HG03460 (cell line): ENCODE measurements around the gene SARM1.
A peak's percentile ranks its signal among the peaks of the same experiment; 100 is the strongest.

Source experiments
- ATAC-seq: cut with Tn5 transposase; IDR thresholded peaks from one replicate; pipeline ENCODE4 v1.9.1; 2021; ENCODE audit not compliant: unreplicated experiment

SARM1 gene

DNA sequence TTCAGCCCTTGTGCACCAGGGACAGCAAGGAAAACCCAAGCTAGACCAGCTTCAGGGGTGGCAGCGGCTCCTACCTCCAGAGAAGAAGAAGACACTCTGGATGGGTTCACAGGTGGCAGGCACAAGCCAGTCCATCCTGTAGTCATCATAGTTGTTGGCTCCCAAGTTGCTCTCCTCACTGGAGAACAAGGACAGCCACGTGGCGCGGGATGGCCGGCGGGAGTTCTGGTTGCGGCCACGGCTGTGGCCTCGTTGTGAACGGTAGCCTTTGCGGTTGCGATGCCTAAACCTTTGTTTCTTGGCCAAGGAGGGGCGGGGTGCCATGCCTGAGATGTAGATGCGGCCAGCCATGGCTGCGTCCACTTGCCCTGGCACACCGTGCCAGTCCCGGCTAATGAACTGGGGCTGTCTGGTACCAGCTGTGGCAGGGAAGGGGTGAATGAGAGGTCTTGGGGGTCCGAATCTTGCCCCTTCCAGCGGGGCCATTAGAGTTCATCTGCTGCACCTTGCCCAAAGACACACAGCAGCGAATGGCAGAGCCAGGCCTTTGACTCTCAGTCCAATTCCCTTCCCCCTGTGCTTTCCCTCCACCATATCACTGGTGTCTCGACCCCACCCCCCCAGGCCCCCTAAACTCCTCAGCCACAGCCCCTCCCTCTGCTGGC, 3.7 kb upstream of the SARM1 start:
- no peak for ATAC-seq

DNA sequence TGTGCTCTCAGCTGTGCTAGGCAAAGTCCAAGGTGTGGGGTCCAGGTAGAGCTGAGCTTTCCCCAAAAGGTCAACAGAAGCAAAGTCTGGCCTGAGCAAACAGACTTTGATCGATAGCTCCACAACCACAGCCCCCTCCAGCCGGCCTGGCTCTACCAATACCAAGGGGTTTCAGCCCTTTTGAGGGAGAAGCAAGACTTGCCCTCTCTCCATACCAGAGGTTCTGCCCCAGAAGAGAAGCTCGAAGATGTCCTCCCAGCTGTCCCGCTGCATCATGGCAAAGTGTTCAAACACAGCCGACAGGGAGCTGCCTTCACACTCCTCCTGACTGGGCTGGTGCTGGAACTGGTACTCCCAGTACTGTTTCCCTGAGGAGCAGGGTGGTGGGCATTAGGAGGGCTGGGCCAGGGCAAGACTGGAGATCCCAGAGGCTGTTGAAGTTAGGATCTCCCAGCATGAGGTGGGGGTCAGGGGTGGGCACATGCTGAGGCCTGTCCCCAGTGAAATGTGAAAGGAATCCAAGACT, 3.1 kb upstream of the SARM1 start:
- ATAC-seq = no peak

DNA sequence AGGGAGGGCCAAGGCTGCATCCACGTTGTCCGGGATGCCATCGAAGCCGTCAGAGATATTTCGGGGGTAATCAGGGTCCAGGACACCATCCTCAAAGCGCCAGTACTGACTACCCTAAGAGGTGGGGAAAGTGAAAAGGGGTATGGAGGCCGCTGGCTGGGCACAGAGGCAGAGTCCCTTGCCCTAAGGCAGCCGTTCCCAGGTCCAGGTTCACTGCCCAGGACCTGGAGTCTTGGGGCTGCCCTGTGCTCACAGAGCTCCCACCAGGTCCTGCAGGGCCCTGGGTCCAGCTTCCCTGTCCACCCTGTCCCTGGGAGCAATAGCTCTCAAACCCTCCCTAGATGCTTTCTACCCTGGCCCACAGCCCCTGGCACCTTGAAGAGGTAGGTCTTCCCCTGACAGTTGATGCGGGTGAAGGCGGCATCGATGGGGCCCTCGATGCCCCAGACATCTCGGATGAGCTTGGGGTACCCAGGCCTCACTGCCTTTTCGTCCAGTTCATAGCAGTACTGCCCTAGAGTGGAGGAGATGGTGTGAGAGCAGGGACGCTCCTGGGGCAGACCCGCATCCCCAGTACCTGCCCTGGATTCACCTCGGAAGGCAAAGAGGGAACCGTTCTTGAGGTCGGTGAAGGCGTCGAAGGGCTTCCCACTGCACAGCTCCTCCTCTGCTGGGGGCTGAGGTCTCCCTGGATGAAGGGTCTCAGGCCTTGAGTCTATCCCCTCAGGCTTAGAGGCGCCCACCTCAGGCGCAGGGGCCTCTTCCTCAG, 2.4 kb upstream of the SARM1 start:
- no peak for ATAC-seq

DNA sequence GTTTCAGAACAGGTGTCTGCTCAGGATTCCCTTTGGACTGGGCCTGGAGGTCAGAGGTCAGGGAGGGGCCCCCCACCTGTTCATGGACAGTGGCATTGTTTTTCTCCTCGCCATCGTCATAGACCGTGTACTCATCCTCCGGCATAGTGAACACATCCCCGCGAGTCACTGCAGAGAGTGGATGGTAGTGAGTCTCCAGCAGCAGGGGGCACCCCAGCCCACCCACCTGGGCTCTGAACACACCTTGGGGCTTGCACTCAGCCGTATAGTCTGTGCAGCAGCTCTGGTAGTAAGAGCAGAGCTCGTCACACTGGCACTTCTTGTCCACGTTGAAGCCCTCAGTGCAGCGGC, 1.8 kb upstream of the SARM1 start:
- no peak for ATAC-seq

DNA sequence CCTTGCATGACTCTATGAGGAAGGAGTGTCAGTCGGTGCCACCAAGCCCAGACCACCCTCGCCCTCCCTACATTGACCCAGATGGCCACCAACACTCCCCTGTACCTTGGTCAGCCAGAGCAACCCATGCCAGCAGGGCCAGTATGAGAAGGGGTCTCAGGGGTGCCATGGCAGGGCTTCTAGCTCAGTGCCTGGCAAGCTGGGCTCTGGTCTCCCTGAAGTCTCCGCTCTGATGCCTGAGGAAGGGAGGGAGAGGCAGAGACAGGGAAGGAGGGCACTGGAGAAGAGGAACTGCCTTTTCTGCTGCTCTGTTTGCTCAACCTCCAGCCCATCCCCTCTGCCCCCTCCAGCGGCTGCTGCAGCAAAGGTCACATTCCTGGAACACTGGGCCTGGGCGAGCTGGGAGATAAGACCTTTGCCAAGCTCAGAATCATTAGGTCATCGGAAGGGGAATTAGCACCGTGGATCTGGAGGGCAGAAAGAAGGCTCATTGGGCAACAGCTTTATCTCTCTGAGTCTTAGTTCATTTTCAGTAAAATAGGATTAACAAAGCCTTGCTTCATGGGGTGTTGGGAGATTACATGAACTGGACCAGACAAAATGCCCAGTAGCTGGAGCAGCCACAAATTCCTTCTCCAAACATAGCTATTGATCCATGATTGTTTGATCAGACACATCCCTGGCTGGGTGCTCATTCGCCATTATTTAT, 1.3 kb upstream of the SARM1 start, which contains the start of gene VTN:
Gene VTN, minus strand, starts transcription at position 273 of the 709 bp plus-strand sequence. Its CDS starts 104 bp downstream, at position 169.
- ATAC-seq = no peak

DNA sequence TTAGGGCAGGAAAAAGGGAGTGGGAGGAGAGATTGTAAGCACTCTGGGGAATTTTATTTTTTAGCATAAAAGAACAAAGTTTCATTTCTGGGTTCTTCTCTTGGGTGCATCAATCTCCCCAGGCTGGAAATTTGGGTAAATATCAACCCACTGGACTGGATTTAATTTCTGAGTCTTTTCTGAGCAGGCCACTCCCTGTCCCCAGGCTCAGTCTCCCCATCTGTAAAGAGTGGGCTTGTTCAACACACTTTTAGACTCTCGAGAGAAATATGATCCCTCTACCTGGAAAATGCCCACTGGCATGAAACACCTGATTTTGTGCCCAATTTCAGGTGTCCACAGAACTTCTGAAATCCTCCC, 770 bp upstream of the SARM1 start:
- no peak for ATAC-seq

DNA sequence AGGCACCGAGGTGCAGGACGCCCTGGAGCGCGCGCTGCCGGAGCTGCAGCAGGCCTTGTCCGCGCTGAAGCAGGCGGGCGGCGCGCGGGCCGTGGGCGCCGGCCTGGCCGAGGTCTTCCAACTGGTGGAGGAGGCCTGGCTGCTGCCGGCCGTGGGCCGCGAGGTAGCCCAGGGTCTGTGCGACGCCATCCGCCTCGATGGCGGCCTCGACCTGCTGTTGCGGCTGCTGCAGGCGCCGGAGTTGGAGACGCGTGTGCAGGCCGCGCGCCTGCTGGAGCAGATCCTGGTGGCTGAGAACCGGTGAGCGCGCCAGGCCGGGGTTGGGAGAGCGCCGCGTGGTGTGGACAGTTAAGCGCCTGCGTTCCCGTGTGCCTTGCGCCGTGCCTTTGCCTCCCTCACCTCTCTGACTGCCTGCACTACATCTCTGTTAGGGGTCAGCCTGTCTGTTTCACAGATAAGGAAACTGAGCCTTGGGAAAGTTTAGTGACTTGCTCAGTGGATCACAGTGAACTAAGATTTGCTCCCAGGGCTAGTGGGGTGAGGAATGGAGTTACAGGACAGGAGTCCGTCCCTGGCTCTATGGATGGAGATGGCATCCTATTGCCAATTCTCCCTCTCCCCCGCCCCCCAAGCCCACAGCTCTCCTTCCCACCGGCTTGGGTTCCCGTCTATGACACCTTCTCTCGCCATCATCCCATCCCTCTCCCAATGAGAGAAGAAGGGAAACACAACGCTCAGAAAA, 880 bp downstream of the SARM1 start:
- peak; percentile 23 for ATAC-seq

DNA sequence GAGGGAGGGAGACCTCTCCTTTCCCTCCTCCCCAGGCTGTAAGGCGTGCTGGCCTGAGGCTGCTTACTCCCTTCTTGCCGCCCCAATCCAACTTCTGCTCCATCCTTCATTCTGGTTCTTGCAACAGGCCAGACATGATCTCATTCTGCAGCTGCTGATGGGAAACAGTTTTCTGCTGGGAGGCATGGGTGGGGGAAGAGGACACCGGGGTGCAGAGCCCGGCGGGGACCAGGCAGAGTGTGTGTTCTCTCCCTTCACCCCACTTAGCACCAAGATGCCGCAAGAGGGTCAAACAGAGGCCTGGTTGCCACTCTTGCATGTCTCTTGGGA, 1.4 kb downstream of the SARM1 start:
- no peak for ATAC-seq

DNA sequence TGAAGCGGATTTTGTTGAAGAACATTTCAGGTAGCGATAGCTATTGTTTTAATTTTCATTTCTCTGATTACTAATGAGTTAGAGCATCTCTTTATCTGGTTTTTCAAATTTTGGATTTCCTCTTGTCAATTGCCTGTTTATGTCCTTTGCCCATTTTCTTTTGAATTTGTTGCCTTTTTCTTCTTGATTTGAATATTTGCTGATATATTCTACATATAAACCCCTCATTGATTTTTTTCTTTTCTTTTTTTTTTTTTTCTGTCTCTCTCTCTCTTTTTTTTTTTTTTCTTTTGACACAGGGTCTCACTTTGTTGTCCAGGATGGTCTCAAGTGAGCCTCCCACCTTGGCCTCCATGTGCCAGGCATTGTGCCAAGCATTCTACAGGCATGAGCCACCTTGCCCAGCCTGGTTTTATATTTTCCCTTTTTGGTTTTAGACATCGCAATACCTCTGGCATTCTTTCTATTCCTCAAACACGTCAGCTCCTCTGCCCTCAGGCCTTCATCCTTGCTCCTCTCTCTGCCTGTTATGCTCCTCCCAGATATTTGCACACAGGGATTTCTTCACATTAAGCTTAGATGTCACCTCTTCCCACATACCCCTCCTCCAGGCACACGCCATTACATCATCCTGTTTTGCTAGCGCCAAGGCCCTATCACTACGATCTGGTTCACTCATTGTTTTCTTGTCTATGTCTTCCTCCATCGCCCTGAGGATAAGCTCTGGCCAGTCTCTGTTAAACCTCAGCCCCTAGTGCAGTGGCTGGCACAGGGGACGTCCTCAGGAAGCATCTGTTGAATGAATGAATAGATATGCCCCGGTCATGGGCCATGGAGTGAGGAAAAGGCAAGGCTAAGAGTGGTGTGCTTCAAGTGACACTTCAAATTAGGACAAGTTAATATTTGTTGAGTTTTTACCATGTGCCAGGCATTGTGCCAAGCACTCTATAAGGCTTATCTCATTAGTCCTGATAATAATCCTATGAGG, 8.6 kb downstream of the SARM1 start:
- ATAC-seq = no peak

DNA sequence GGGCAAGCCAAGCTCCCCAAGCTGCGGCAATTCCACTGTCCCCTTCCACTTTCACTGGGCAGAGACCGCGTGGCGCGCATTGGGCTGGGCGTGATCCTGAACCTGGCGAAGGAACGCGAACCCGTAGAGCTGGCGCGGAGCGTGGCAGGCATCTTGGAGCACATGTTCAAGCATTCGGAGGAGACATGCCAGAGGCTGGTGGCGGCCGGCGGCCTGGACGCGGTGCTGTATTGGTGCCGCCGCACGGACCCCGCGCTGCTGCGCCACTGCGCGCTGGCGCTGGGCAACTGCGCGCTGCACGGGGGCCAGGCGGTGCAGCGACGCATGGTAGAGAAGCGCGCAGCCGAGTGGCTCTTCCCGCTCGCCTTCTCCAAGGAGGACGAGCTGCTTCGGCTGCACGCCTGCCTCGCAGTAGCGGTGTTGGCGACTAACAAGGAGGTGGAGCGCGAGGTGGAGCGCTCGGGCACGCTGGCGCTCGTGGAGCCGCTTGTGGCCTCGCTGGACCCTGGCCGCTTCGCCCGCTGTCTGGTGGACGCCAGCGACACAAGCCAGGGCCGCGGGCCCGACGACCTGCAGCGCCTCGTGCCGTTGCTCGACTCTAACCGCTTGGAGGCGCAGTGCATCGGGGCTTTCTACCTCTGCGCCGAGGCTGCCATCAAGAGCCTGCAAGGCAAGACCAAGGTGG, 9.8 kb downstream of the SARM1 start:
- no peak for ATAC-seq

DNA sequence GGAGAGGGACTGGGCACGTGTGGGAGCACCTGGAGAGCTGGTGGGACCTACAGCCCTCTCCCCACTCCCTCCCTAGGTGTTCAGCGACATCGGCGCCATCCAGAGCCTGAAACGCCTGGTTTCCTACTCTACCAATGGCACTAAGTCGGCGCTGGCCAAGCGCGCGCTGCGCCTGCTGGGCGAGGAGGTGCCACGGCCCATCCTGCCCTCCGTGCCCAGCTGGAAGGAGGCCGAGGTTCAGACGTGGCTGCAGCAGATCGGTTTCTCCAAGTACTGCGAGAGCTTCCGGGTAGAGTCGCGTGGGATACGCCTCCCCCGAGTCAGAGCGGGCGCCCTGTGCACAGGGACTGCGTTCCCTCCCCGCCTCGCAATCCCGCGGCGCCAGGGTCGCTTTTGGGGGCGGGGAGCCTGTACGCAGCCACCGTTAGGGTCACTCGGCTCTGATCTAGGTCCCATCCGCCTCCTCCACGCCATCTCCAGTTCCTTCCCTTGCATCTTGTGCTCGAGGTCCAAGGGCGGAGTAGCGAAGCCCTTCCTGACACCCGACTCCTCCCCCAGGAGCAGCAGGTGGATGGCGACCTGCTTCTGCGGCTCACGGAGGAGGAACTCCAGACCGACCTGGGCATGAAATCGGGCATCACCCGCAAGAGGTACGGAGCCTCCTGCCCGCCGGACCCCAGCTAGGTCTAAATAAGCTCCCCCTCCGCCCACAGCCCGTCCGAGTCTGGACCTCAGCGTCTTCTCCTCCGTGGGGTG, 13.0 kb downstream of the SARM1 start:
- ATAC-seq = peak; percentile 56

DNA sequence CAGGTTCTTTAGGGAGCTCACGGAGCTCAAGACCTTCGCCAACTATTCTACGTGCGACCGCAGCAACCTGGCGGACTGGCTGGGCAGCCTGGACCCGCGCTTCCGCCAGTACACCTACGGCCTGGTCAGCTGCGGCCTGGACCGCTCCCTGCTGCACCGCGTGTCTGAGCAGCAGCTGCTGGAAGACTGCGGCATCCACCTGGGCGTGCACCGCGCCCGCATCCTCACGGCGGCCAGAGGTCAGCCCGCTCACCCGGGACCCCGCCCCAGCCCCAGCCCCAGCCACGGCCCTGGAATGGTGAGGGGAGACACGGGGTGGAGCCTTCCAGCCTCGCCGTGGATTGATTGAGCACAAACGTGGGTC, 13.5 kb downstream of the SARM1 start:
- peak; percentile 33 for ATAC-seq

DNA sequence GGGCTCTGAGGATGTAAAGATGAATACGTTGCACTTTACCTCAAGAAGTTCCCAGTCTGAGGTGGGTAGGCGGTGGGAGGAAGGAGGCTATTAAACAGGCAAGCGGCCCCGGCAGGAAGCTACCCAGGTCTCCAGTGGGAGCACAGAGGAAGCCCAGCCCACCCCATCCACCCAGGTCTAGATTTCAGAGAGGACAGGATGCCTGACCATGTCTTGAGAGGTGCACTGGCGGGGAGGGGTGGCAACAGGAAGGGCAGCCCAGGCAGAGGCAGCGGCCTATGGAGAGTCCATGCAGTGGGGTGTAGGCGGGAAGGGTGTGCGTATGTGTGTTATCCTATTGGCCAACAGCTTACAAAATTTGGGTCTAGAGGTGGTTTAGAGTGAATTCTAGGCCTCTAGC, 13.9 kb downstream of the SARM1 start:
- ATAC-seq = no peak

DNA sequence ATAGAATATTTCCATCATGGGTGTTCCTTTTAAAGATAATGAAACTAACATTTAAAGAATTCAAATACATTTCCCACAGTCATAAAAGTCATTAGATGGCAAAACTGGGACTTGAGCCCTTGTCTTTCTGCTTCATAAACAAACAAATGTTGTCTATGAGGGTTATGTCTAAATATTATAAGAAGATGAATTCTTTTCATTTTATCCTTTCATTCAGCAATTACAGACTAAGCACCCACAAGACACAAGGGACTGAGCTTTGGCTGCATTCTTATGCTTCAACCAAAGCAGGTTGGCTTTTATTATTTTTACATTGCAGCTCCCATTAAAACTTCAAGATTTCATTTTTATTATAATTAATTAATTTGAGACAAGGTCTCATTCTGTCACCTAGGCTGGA, 14.9 kb downstream of the SARM1 start:
- no peak for ATAC-seq

DNA sequence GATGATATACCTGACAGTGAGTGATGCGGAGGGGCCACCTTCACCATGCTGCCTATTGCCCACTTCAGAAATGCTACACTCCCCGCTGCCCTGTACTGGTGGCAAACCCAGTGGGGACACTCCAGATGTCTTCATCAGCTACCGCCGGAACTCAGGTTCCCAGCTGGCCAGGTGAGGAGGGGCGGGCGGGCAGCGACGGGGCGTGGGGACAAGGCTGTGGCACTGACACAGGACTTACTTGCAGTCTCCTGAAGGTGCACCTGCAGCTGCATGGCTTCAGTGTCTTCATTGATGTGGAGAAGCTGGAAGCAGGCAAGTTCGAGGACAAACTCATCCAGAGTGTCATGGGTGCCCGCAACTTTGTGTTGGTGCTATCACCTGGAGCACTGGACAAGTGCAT, 16.6 kb downstream of the SARM1 start:
- ATAC-seq = no peak

DNA sequence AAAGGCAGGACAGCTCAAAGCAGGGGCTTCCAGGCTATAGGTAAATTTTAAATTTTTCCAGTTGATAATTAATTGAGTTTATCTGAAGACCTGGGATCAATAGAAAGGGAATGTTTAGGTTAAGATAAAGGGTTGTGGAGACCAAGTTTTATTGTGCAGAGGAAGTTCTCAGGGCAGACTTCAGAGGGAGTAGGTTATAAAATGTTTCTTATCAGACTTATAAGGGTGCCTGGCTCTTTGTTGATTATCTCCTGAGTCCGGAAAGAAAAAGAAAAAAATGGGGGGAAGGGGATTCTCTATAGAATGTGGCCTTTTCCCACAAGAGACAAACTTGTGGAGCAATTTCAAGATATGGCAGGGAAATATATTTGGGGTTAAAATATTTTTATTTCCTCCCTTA, 18.6 kb downstream of the SARM1 start:
- no peak for ATAC-seq

DNA sequence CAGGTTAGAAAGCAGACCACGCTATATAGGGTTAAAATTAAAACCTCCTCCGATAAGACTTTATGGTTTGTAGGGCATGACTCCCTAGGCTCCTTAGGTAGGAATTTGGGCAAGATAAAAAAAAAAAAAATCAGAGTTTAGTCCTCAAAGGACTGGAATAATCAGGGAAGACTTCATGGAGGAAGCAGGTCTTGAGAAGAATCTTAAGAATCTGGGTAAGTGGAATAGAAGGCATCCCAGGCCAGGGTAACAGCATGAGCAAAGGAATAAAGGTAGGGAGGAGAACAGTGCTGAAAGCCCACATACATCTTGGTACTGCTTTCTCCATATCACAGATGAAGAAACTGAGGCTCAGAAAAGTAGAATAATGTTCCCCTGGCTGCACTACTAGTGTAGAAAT, 19.1 kb downstream of the SARM1 start:
- no peak for ATAC-seq

DNA sequence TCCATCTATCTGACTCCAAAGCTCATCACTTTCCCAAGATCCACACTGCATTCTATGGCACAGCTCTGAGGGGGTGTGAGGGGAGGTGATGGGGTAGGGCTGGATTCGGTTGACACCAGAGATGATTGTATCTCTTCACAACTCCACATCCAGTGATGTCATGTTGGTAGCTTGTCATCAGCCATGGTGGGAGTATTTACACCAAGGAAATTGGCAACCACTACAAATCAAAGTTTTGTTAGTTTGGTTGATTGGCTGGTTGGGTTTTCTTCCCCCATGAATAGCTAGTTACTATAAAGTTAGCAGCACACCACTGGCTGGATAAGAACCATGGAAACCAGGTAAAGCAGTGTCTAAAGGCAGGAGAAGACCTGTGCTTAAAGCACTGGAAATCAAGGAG, 19.5 kb downstream of the SARM1 start:
- no peak for ATAC-seq

DNA sequence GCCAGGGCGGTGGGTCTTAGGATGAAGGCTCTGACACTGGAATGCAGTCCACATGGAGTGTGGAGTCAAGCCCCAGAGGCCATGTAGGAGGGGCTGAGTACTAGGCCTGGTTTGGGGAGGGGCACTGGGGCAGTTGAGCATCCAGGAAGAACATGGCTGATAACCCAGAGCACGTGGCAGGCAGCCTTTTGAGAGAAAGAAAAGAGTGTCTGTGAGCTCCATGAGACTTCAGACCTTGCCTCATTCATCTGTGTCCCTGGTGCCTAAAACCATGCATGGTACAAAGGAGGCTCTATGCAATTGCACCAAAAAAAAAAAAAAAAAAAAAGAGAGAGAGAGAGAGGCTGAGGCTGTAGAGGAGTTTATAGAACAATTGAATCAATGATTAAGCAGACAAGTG, 19.9 kb downstream of the SARM1 start:
- no peak for ATAC-seq
